Thyroid gland (tissue), 4 donors: ENCODE results near the gene EFNA1. TPM values are rescaled to one million over a fixed set of nuclear protein-coding genes. Genes with fewer than 3 reads are reported as not detected.
A peak's percentile ranks its signal among the peaks of the same experiment; 100 is the strongest.

Source experiments
- DNase-seq, 2 donors: peaks; one replicate each; pipeline ENCODE4 v3.0.0-alpha.2; 2019
- H3K27ac ChIP-seq, 3 donors: fragments of 200-600 bp; sonication (generic); 1 replicate in 2 of 3; 2 replicates in 1 of 3; pipeline ENCODE4 v1.5.1; 2016 to 2019; ENCODE audit warnings: mild to moderate bottlenecking in 1 of 3, moderate library complexity in 1 of 3
- H3K27me3 ChIP-seq: fragments of 200-600 bp; sonication (generic); one replicate; pipeline ENCODE4 v1.5.1; 2019
- H3K36me3 ChIP-seq, 2 donors: fragments of 200-600 bp; sonication (generic); one replicate each; pipeline ENCODE4 v1.5.1; 2016 to 2019
- H3K4me1 ChIP-seq, 2 donors: fragments of 200-600 bp; sonication (generic); one replicate each; pipeline ENCODE4 v1.5.1; 2017 to 2019
- H3K4me3 ChIP-seq, 3 donors: fragments of 200-600 bp; sonication (generic); replicated peaks in 1 of 3; 1 replicate in 2 of 3; 2 replicates in 1 of 3; pipeline ENCODE4 v1.5.1; 2016; ENCODE audit warnings: mild to moderate bottlenecking in 1 of 3
- H3K9me3 ChIP-seq: fragments of 200-600 bp; sonication (generic); one replicate; pipeline ENCODE4 v1.5.1; 2017
- POLR2A ChIP-seq, 2 donors: fragments of 450-650 bp; IDR thresholded peaks; one replicate each; pipeline ENCODE4 v1.6.1; 2017; ENCODE audit warnings: antibody characterized with exemption in 2 of 2, mild to moderate bottlenecking in 2 of 2, moderate library complexity in 1 of 2
- WGBS, 2 donors: methylation state at CpG; one replicate each; pipeline ENCODE4 v1.1.5; 2017; 5-methylcytosine and 5-hydroxymethylcytosine counted together
- intact Hi-C: fragments of 100-400 bp; cut with DNase I; formaldehyde crosslinking; loops from one replicate; pipeline ENCODE4 v1.15.1; 2023
- total RNA-seq, 4 donors: library from RNA; depleted of rRNA; stranded (reverse); fragments of >200 nt; gene quantifications; one replicate each; pipeline ENCODE4 v1.2.3, GENCODE V29; 2016
- TF ChIP-seq, protein P1 (sequence below), 6 experiments: fragments of 200-600 bp in 3 of 6; fragments of 450-650 bp in 3 of 6; sonication (generic) in 3 of 6; IDR thresholded peaks; one replicate each; pipeline ENCODE4 v1.5.1; 2016 to 2019; ENCODE audit warnings: antibody characterized with exemption in 6 of 6, mild to moderate bottlenecking in 2 of 6, inconsistent platforms in 1 of 6, moderate library complexity in 1 of 6

The EFNA1 gene
- total RNA-seq, 4 donors from 2014 or later, result 56.1 to 129 (median 83.1) TPM

DNA sequence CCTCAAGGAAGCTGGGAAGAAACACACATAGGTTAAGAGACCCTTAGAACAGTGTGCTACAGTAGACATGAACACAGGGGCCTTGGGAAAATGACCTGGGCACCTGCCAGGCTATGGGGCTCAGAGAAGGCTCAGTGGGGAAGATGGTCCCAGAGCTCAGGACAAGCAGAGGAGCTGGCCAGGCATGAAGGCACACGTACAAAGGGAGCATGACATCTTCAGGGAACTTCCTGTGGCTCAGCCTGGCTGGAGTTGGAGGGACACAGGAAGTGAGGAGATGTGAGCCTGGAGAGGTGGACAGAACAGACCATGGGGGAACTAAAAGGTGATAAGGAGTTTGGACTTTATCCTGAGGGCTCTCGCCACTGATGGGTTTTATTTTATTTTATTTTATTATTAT, 4.2 kb downstream of the EFNA1 start:
- H3K27ac ChIP-seq, result peak overlapping the region; percentile 46 to 98 (median 96)
- intact Hi-C loops, result loop anchor here (5.0 kb wide), 1 partner anchor 35 kb away; no protein-coding TSS in a partner anchor
- no peaks in the 10 kb centered on the region for H3K27me3 ChIP-seq
- H3K4me1 ChIP-seq, result peaks cover 59 to 60% of the 10 kb centered on the region in 2 donors
- TF ChIP-seq, protein P1, sequence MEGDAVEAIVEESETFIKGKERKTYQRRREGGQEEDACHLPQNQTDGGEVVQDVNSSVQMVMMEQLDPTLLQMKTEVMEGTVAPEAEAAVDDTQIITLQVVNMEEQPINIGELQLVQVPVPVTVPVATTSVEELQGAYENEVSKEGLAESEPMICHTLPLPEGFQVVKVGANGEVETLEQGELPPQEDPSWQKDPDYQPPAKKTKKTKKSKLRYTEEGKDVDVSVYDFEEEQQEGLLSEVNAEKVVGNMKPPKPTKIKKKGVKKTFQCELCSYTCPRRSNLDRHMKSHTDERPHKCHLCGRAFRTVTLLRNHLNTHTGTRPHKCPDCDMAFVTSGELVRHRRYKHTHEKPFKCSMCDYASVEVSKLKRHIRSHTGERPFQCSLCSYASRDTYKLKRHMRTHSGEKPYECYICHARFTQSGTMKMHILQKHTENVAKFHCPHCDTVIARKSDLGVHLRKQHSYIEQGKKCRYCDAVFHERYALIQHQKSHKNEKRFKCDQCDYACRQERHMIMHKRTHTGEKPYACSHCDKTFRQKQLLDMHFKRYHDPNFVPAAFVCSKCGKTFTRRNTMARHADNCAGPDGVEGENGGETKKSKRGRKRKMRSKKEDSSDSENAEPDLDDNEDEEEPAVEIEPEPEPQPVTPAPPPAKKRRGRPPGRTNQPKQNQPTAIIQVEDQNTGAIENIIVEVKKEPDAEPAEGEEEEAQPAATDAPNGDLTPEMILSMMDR (IDR thresholded peaks at IDR 0.05), result no peak
- TF ChIP-seq POLR2A (IDR thresholded peaks at IDR 0.05), result no peak
- H3K4me3 ChIP-seq, result no peak overlapping the region
- 56 to 60% methylated on average over 2 of the region's 2 CpGs for WGBS, 2 donors
- no peaks in the 10 kb centered on the region for H3K9me3 ChIP-seq
- H3K36me3 ChIP-seq, result peaks cover 33 to 36% of the 10 kb centered on the region in 2 donors
- no peak for DNase-seq

DNA sequence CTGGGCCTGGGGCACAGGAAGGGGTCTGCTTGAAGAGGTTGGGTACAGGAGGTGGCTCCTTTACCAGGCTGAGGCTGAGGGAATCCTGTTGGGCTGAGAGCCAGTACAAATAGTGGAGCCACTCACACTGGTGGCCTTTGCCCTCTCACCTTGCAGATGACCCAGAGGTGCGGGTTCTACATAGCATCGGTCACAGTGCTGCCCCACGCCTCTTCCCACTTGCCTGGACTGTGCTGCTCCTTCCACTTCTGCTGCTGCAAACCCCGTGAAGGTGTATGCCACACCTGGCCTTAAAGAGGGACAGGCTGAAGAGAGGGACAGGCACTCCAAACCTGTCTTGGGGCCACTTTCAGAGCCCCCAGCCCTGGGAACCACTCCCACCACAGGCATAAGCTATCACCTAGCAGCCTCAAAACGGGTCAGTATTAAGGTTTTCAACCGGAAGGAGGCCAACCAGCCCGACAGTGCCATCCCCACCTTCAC, 6.2 kb downstream of the EFNA1 start:
- intact Hi-C loops, result loop anchor here (5.0 kb wide), 1 partner anchor 33 kb away; no protein-coding TSS in a partner anchor

DNA sequence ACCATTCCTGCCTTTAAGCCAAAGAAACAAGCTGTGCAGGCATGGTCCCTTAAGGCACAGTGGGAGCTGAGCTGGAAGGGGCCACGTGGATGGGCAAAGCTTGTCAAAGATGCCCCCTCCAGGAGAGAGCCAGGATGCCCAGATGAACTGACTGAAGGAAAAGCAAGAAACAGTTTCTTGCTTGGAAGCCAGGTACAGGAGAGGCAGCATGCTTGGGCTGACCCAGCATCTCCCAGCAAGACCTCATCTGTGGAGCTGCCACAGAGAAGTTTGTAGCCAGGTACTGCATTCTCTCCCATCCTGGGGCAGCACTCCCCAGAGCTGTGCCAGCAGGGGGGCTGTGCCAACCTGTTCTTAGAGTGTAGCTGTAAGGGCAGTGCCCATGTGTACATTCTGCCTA, 6.6 kb downstream of the EFNA1 start:
- intact Hi-C loops, result loop anchor here (5.0 kb wide), 1 partner anchor 33 kb away; no protein-coding TSS in a partner anchor
- H3K4me1 ChIP-seq, result peaks cover 54 to 71% of the 10 kb centered on the region in 2 donors
- no peak for TF ChIP-seq POLR2A (IDR thresholded peaks at IDR 0.05)
- TF ChIP-seq, protein P1 (IDR thresholded peaks at IDR 0.05), result no peak
- no peaks in the 10 kb centered on the region for H3K9me3 ChIP-seq
- WGBS, 2 donors, result 75 to 80% methylated on average over 1 of the region's 1 CpG
- H3K27ac ChIP-seq, result peak overlapping the region; percentile 87 to 98 (median 96)
- no peaks in the 10 kb centered on the region for H3K27me3 ChIP-seq
- peaks cover 33 to 36% of the 10 kb centered on the region in 2 donors for H3K36me3 ChIP-seq
- H3K4me3 ChIP-seq, result no peak overlapping the region
- no peak for DNase-seq

More for the DNA sequence above, 6.2 kb downstream of the EFNA1 start:
- TF ChIP-seq, protein P1 (IDR thresholded peaks at IDR 0.05), result no peak
- no peak for TF ChIP-seq POLR2A (IDR thresholded peaks at IDR 0.05)
- WGBS, 2 donors, result 86% methylated on average over 3 to 6 of the region's 7 CpGs
- H3K4me1 ChIP-seq, result peaks cover 57 to 70% of the 10 kb centered on the region in 2 donors
- H3K27me3 ChIP-seq, result no peaks in the 10 kb centered on the region
- peak overlapping the region in 2 of 3 donors; percentile 96 to 98 for H3K27ac ChIP-seq
- peaks cover 33 to 36% of the 10 kb centered on the region in 2 donors for H3K36me3 ChIP-seq
- H3K9me3 ChIP-seq, result no peaks in the 10 kb centered on the region
- no peak for DNase-seq
- H3K4me3 ChIP-seq, result no peak overlapping the region

DNA sequence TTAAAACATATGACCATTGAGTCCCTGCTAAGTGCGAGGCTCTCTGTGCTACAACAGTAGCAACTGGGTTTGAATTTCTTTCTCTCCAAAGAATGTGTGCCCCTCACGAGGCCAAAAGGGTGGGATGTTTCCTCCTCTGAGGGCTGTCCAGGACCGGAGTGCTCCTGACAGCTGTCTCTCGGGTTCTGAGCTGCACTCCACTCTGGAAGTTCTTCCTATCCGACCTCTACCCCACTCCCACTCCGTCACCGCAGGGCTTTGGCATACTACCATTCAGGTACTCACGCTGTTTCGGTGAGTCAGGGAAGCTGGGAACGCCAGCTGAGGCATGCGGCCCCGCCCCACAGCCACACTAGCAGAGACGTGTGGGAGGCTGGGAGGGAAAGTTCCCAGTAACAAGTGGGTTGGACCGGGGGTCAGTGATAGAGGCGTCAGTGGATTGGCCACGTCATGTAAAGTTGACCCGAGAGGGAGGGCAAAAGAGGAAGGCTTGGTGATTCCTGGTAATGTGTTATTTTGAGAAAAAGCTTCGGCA, 7.3 kb downstream of the EFNA1 start:
- TF ChIP-seq POLR2A (IDR thresholded peaks at IDR 0.05), result no peak
- TF ChIP-seq, protein P1 (IDR thresholded peaks at IDR 0.05), result no peak
- 7 to 12% methylated on average over 18 of the region's 18 CpGs for WGBS, 2 donors
- peaks cover 33 to 36% of the 10 kb centered on the region in 2 donors for H3K36me3 ChIP-seq
- no peaks in the 10 kb centered on the region for H3K27me3 ChIP-seq
- peaks cover 55 to 70% of the 10 kb centered on the region in 2 donors for H3K4me1 ChIP-seq
- DNase-seq, result peak; percentile 96 to 97
- H3K9me3 ChIP-seq, result no peaks in the 10 kb centered on the region
- H3K4me3 ChIP-seq, result peak overlapping the region in 2 of 3 donors; percentile 58 to 64
- peak overlapping the region; percentile 87 to 98 (median 96) for H3K27ac ChIP-seq
- intact Hi-C loops, result loop anchor here (5.0 kb wide), 1 partner anchor 32 kb away; no protein-coding TSS in a partner anchor

DNA sequence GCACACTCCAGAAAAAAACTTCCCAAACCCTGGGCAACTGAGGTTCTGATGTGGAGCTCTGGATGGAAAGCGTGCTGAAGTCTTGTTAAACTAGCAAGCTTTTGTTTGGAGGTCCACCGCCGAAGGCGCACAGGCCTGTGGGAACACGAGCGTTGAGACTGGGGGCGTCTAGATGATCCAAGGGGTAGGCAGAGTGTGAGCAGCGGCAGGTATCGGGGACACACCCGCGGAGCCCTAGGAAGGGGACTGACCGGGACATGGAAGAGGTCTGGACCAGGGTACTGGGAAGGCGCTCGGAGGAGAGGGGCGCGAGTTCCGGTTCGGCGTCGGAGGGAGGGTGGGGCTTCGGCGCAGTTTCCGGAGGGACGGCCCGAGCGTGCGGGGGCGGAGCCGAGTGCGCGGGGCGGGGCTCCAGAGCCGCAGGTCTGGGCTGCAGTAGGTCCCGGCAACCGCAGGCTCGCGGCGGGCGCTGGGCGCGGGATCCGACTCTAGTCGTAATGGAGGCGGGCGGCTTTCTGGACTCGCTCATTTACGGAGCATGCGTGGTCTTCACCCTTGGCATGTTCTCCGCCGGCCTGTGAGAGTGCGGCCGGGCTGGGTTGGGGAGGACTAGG, 7.8 kb downstream of the EFNA1 start, which contains the start of gene SLC50A1:
TSS of gene SLC50A1 (plus strand) at position 438 of the 614 bp plus-strand sequence. CDS start at position 498, 60 bp downstream.
- Histone ChIP-seq H3K27me3 (no peaks in the 10 kb centered on the region), H3K36me3 (peaks cover 33 to 36% of the 10 kb centered on the region in 2 donors), H3K27ac (peak within 1 kb of the TSS; percentile 87 to 98 (median 96)), H3K4me1 (peaks cover 49 to 70% of the 10 kb centered on the region in 2 donors), H3K4me3 (peak within 1 kb of the TSS; percentile 46 to 64 (median 58)), H3K9me3 (no peaks in the 10 kb centered on the region)
- intact Hi-C loops, result no loop called here
- DNase-seq, result peak; percentile 95 to 96
- WGBS, 2 donors, result 1 to 2% methylated on average over 31 to 34 of the region's 52 CpGs
- TF ChIP-seq, protein P1 (IDR thresholded peaks at IDR 0.05), result peak in 5 of 6 experiments; percentile 33 to 68 (median 51)
- peak; percentile 59 to 97 for TF ChIP-seq POLR2A (IDR thresholded peaks at IDR 0.05)
